GM19467 (cell line): ENCODE results near the gene IL1R2.

ENCODE experiments used
- ATAC-seq: cut with Tn5 transposase; IDR thresholded peaks from one replicate; pipeline ENCODE4 v1.9.1; 2021; ENCODE audit warnings: mild to moderate bottlenecking, moderate library complexity; ENCODE audit not compliant: unreplicated experiment

IL1R2 gene

GRCh38 chr2:102034683-102035548 is 43.2 kb downstream of the IL1R2 start:
- no peak for ATAC-seq

- ATAC-seq: no peak
Observed at GRCh38 chr2:102037681-102038080, 45.9 kb downstream of the IL1R2 start.

GRCh38 chr2:102040229-102040628 is 48.5 kb downstream of the IL1R2 start:
- no peak for ATAC-seq

GRCh38 chr2:102041351-102041750 is 49.6 kb downstream of the IL1R2 start:
- no peak for ATAC-seq

GRCh38 chr2:102042196-102043081 is 50.7 kb downstream of the IL1R2 start:
- ATAC-seq: no peak

- ATAC-seq: no peak
Observed at GRCh38 chr2:102043560-102043959, 51.8 kb downstream of the IL1R2 start.

GRCh38 chr2:102044235-102044896 is 52.6 kb downstream of the IL1R2 start:
- no peak for ATAC-seq

- no peak for ATAC-seq
Observed at GRCh38 chr2:102044967-102045489, 53.3 kb downstream of the IL1R2 start.

GRCh38 chr2:102045697-102046096 is 53.9 kb downstream of the IL1R2 start:
- no peak for ATAC-seq

- no peak for ATAC-seq
Observed at GRCh38 chr2:102046135-102046986, 54.6 kb downstream of the IL1R2 start.

GRCh38 chr2:102048465-102048864 is 56.7 kb downstream of the IL1R2 start:
- ATAC-seq: no peak

- ATAC-seq: no peak
Observed at GRCh38 chr2:102049756-102050443, 58.1 kb downstream of the IL1R2 start.

- ATAC-seq: no peak
Observed at GRCh38 chr2:102050854-102051391, 59.2 kb downstream of the IL1R2 start.

GRCh38 chr2:102051692-102052277 is 60.0 kb downstream of the IL1R2 start:
- ATAC-seq: no peak

- no peak for ATAC-seq
Observed at GRCh38 chr2:102052365-102052764, 60.6 kb downstream of the IL1R2 start.

- no peak for ATAC-seq
Observed at GRCh38 chr2:102053096-102053495, 61.3 kb downstream of the IL1R2 start.

- no peak for ATAC-seq
Observed at GRCh38 chr2:102055346-102055990, 63.7 kb downstream of the IL1R2 start.

GRCh38 chr2:102056079-102056581 is 64.4 kb downstream of the IL1R2 start:
- no peak for ATAC-seq
